Panc1 (cell line): Measurements from ENCODE around the gene IMPG1. TPM values are rescaled to one million over a fixed set of nuclear protein-coding genes. Genes with fewer than 3 reads are reported as not detected.
"Not testable (repeated sequence)": the region's sequence is repeated elsewhere in the genome, so short reads cannot be mapped to it uniquely, and the experiment has no call there.

Experiments used
- ATAC-seq: fragments of 200-7000 bp; cut with Tn5 transposase; 2 replicates; pipeline ENCODE4 v1.9.1; 2020; ENCODE audit warnings: mild to moderate bottlenecking, moderate library complexity
- BruUV-seq: library from RNA; stranded (reverse); fragments of 400-500 nt; replicated peaks from 2 replicates; lab custom pipeline; 2021; lab: Mats Ljungman, UMichigan
- CTCF ChIA-PET: fragments of 300-600 bp; sonication (Branson Sonifier 250); formaldehyde crosslinking; loops from one replicate; lab custom pipeline; 2022; ENCODE audit warnings: antibody characterized with exemption; lab: Charles Lee
- POLR2A ChIA-PET: fragments of 300-600 bp; sonication (Branson Sonifier 250); formaldehyde crosslinking; loops from one replicate; lab custom pipeline; 2022; ENCODE audit warnings: antibody characterized with exemption; lab: Charles Lee
- DNase-seq: peaks from one replicate; pipeline ENCODE4 v3.0.0-alpha.2; 2010; ENCODE audit warnings: low read depth, low spot score
- H3K27ac ChIP-seq: 2 replicates; pipeline ENCODE4 v1.5.1; 2011; ENCODE audit warnings: mild to moderate bottlenecking, low read length, inconsistent platforms
- H3K27me3 ChIP-seq: fragments of 200-500 bp; sonication (Bioruptor generic); 2 replicates; pipeline ENCODE4 v1.6.0; 2014; ENCODE audit warnings: low read length, inconsistent platforms; ENCODE audit not compliant: control insufficient read depth, insufficient read depth
- H3K36me3 ChIP-seq: fragments of 200-500 bp; sonication (Bioruptor generic); 2 replicates; pipeline ENCODE4 v1.5.1; 2014; ENCODE audit warnings: inconsistent platforms, mild to moderate bottlenecking, low read length, moderate library complexity; ENCODE audit not compliant: control insufficient read depth, insufficient read depth
- H3K4me1 ChIP-seq: 2 replicates; pipeline ENCODE4 v1.5.1; 2011; ENCODE audit warnings: inconsistent platforms, mild to moderate bottlenecking, low read length, moderate library complexity; ENCODE audit not compliant: control insufficient read depth, insufficient read depth
- H3K4me3 ChIP-seq, 2 experiments: 2 replicates each; pipeline ENCODE4 v1.5.1; 2011 to 2012; ENCODE audit warnings: low read depth in 2 of 2, low read length in 2 of 2, mild to moderate bottlenecking in 2 of 2, inconsistent platforms in 1 of 2, moderate library complexity in 1 of 2
- H3K9me3 ChIP-seq: fragments of 200-500 bp; sonication (Bioruptor generic); 2 replicates; pipeline ENCODE4 v1.5.1; 2014; ENCODE audit warnings: low read depth, mild to moderate bottlenecking, inconsistent platforms, low read length, moderate library complexity; ENCODE audit not compliant: control insufficient read depth, insufficient read depth
- CTCF ChIP-seq: fragments of 450-650 bp; IDR thresholded peaks from 2 replicates; pipeline ENCODE4 v1.5.1; 2017; ENCODE audit warnings: mild to moderate bottlenecking
- POLR2AphosphoS5 ChIP-seq: IDR thresholded peaks from 2 replicates; pipeline ENCODE4 v1.6.1; 2012; ENCODE audit warnings: mild to moderate bottlenecking, low read depth, low read length, moderate library complexity
- REST ChIP-seq, 2 experiments: IDR thresholded peaks; 2 replicates each; pipeline ENCODE4 v1.6.1; 2011 to 2012; ENCODE audit warnings: low read depth in 2 of 2, control low read depth in 1 of 2, low read length in 1 of 2, mild to moderate bottlenecking in 1 of 2, moderate library complexity in 1 of 2; ENCODE audit not compliant: insufficient read depth in 1 of 2
- SIN3A ChIP-seq: IDR thresholded peaks from 2 replicates; pipeline ENCODE4 v1.6.1; 2012; ENCODE audit warnings: low read depth, mild to moderate bottlenecking, low read length, moderate library complexity, borderline replicate concordance; ENCODE audit not compliant: insufficient read depth
- TCF7L2 ChIP-seq: IDR thresholded peaks from 2 replicates; pipeline ENCODE4 v1.6.1; 2011; ENCODE audit warnings: mild to moderate bottlenecking, low read depth, low read length, inconsistent platforms
- in situ Hi-C: cut with HindIII; loops from 2 replicates; pipeline ENCODE4 v1.10.0; 2016; ENCODE audit warnings: low sequenced_read_pairs, low pct_unique_long_range_greater_than_20kb
- intact Hi-C: fragments of 100-400 bp; cut with micrococcal nuclease; formaldehyde crosslinking; loops from one replicate; pipeline ENCODE4 v1.10.0; 2022; ENCODE audit not compliant: unreplicated experiment
- total RNA-seq: library from RNA; stranded (reverse); gene quantifications from one replicate; pipeline ENCODE4 v1.2.1, GENCODE V29; 2021; ENCODE audit not compliant: unreplicated experiment

Gene IMPG1
- total RNA-seq, 1 experiment from 2014 or later: not detected

GRCh38 chr6:75906871-75907270 lies 165.6 kb downstream of the IMPG1 start:
- Histone ChIP-seq H3K27me3 (no peaks in the 10 kb centered on the region), H3K4me1 (no peaks in the 10 kb centered on the region), H3K27ac (no peak overlapping the region), H3K4me3 (no peak overlapping the region), H3K36me3 (no peaks in the 10 kb centered on the region), H3K9me3 (no peaks in the 10 kb centered on the region)
- DNase-seq (no peak), ATAC-seq (no peak)
- intact Hi-C loops (no loop called here), in situ Hi-C loops (no loop called here)
- BruUV-seq: no TSS peak
- ChIA-PET POLR2A (no interaction called here), CTCF (no interaction called here)
- TF ChIP-seq TCF7L2 (no peak), CTCF (no peak), REST (IDR thresholded peaks at IDR 0.05; ENCODE audit: insufficient read depth in 1 of 2, low read depth in 2 of 2, low read length in 1 of 2) (no peak), SIN3A (no peak), POLR2AphosphoS5 (no peak)

GRCh38 chr6:75905129-75905528 lies 167.3 kb downstream of the IMPG1 start:
- CTCF ChIA-PET: not testable (repeated sequence)

GRCh38 chr6:75900216-75900615 lies 172.2 kb downstream of the IMPG1 start:
- intact Hi-C loops, H3K27me3 ChIP-seq, in situ Hi-C loops, CTCF ChIA-PET, H3K27ac ChIP-seq, H3K36me3 ChIP-seq, H3K4me3 ChIP-seq, BruUV-seq, H3K4me1 ChIP-seq, DNase-seq, H3K9me3 ChIP-seq, POLR2A ChIA-PET, ATAC-seq: not testable (repeated sequence)

More at GRCh38 chr6:75905129-75905528, 167.3 kb downstream of the IMPG1 start:
- POLR2A ChIA-PET, H3K36me3 ChIP-seq, in situ Hi-C loops, DNase-seq, H3K4me3 ChIP-seq, H3K4me1 ChIP-seq, H3K9me3 ChIP-seq, H3K27ac ChIP-seq, BruUV-seq, ATAC-seq, intact Hi-C loops, H3K27me3 ChIP-seq: not testable (repeated sequence)
